Measurements from ENCODE around the gene MCUR1. TPM values are rescaled to one million over a fixed set of nuclear protein-coding genes. Genes with fewer than 3 reads are reported as not detected.
"Not testable (repeated sequence)": the region's sequence is repeated elsewhere in the genome, so short reads cannot be mapped to it uniquely, and the experiment has no call there.

Gene MCUR1
- 10 to 100 TPM; 31.7 to 41.7 (median 32.5) TPM for polyA plus RNA-seq (ENCODE audit: insufficient read depth in 1 of 5, insufficient read length in 5 of 5, low replicate concordance in 1 of 5)
- long read RNA-seq, donor 1, full-length matches to known transcripts = 14 of 14 reads
- long read RNA-seq, donor 1, partial matches to known transcripts = 0 of 14 reads
- long read RNA-seq, donor 1, other reads (novel, unspliced or antisense) = 0 of 14 reads
- long read RNA-seq, donor 2, full-length matches to known transcripts = 7 of 7 reads
- long read RNA-seq, donor 2, partial matches to known transcripts = 0 of 7 reads
- long read RNA-seq, donor 2, other reads (novel, unspliced or antisense) = 0 of 7 reads
- long read RNA-seq, donor 3, full-length matches to known transcripts = 16 of 16 reads
- long read RNA-seq, donor 3, partial matches to known transcripts = 0 of 16 reads
- long read RNA-seq, donor 3, other reads (novel, unspliced or antisense) = 0 of 16 reads
- long read RNA-seq, donor 4, full-length matches to known transcripts = 6 of 6 reads
- long read RNA-seq, donor 4, partial matches to known transcripts = 0 of 6 reads
- long read RNA-seq, donor 4, other reads (novel, unspliced or antisense) = 0 of 6 reads
- long read RNA-seq, donor 5, full-length matches to known transcripts = 16 of 16 reads
- long read RNA-seq, donor 5, partial matches to known transcripts = 0 of 16 reads
- long read RNA-seq, donor 5, other reads (novel, unspliced or antisense) = 0 of 16 reads
- long read RNA-seq, donor 6, full-length matches to known transcripts = 9 of 9 reads
- long read RNA-seq, donor 6, partial matches to known transcripts = 0 of 9 reads
- long read RNA-seq, donor 6, other reads (novel, unspliced or antisense) = 0 of 9 reads
- long read RNA-seq, donor 7, full-length matches to known transcripts = 6 of 6 reads
- long read RNA-seq, donor 7, partial matches to known transcripts = 0 of 6 reads
- long read RNA-seq, donor 7, other reads (novel, unspliced or antisense) = 0 of 6 reads
- long read RNA-seq, donor 8, full-length matches to known transcripts = 3 of 3 reads
- long read RNA-seq, donor 8, partial matches to known transcripts = 0 of 3 reads
- long read RNA-seq, donor 8, other reads (novel, unspliced or antisense) = 0 of 3 reads

DNA sequence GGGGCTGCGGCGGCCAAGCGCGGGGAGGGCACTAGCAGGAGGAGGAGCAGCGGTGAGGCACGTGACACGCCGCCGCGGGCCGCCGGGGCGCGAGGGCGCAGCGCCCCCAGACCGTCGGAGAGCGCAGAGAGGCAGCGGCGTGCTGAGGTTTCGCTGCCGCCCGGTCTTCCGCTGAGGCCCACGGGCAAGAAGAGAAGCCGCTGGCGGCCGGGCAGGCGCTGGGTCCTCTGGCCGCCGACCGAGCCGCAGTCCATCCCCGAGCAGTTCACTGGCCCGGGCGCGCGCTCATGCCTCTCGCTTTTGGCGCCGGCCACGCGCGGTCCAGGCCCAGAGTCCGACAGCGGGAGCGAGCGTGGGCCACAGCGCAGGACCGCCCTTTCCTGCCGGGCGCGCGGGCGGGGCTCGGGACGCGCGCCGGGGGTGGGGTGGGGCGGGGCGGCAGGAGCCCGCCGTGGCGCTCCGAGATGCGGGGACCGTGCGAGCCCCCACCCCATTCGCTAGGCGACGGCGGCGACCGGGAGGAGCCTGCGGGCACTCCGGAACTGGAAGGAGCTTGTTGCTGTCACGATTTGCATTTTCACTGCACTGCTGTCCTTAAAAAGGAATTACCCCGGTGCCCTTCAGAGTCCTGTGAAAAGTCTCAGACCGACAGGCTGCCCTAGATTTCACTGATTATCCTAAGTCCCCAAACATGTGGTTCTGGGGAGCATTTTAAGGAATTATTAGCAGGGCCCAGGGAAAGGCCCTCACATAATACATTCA lies at the start of gene MCUR1:
TSS of gene MCUR1 (minus strand) at position 382 of the 762 bp plus-strand sequence. CDS start at position 254, 128 bp downstream.
- DNase-seq = peak; percentile 85 to 90

GRCh38 chr6:13863699-13864155 lies 49.4 kb upstream of the MCUR1 start:
- DNase-seq = no peak

DNA sequence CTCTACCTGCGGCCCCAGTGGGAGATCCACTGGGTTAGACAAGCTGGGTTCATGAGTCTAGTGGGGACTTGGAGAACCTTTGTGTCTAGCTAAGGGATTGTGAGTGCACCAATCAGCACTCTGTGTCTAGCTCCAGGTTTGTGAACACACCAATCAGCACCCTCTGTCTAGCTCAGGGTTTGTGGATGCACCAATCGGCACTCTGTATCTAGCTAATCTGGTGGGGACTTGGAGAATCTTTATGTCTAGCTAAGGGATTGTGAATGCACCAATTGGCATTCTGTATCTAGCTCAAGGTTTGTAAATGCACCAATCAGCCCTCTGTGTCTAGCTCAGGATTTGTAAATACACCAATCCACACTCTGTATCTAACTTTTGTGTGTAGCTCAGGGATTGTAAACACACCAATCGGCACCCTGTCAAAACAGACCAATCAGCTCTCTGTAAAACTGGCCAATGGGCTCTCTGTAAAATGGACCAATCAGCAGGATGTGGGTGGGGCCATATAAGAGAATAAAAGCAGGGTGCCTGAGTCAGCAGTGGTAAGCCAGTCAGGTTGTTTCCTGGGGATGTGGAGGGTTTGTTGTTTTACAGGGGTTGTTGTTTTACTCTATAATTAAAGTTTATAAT lies 46.3 kb upstream of the MCUR1 start:
- not testable (repeated sequence) for DNase-seq

- DNase-seq = no peak
Measured at GRCh38 chr6:13859871-13860555, 45.7 kb upstream of the MCUR1 start.

DNA sequence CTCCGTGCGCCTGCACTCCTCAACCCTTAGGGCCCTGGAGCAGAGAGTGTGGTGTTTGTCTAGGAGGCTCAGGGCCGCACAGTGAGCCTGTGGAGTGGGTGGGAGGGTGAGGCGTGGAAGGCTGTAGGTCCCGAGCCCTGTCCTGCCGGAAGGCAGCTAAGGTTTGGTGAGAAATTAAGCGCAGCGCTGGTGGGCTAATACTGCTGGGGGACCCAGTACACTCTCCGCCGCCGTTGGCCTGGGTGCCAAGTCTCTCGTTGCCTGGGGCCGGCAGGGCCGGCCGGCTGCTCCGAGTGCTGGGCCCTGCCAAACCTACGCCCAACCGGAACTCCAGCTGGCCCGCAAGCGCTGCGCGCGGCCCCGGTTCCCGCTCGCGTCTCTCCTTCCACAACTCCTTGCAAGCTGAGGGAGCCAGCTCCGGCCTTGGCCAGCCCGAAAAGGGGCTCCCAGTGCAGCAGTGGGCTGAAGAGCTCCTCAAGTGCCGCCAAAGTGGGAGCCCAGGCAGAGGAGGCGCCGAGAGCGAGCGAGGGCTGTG lies 40.4 kb upstream of the MCUR1 start:
- no peak for DNase-seq

DNA sequence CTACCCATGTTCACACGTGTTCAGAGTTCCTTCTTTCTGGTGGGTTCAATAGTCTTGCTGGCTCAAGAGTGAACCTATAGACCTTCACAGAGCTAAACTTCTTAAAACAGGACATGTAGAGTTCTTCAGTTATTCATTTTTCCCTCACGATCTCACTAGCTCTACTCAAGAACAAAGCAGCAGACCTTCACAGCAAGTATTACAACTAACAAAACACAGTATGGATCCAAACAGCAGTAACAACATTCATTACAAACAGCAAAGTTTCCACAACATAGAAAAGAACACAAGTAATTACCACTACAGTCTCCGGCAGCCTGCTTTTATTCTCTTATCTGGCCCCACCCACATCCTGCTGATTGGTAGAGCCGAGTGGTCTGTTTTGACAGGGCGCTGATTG lies 39.5 kb upstream of the MCUR1 start:
- DNase-seq = no peak

GRCh38 chr6:13851803-13852202 lies 37.4 kb upstream of the MCUR1 start:
- no peak for DNase-seq

GRCh38 chr6:13851330-13851729 lies 37.0 kb upstream of the MCUR1 start:
- DNase-seq = no peak

DNA sequence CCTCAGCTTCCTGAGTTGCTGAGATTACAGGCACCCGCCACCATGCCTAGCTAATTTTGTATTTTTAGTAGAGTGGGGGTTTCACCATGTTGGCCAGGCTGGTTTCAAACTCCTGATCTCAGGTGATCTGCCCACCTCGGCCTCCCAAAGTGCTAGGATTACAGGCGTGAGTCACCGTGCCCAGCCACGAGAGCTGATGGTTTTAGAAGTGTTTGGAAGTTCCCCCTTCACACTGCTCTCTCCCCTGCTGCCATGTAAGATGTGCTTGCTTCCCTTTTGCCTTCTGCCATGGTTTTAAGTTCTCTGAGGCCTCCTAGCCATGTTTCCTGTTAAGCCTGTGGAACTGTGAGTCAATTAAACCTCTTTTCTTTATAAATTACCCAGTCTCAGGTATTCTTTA lies 36.3 kb upstream of the MCUR1 start:
- DNase-seq = not testable (repeated sequence)

DNA sequence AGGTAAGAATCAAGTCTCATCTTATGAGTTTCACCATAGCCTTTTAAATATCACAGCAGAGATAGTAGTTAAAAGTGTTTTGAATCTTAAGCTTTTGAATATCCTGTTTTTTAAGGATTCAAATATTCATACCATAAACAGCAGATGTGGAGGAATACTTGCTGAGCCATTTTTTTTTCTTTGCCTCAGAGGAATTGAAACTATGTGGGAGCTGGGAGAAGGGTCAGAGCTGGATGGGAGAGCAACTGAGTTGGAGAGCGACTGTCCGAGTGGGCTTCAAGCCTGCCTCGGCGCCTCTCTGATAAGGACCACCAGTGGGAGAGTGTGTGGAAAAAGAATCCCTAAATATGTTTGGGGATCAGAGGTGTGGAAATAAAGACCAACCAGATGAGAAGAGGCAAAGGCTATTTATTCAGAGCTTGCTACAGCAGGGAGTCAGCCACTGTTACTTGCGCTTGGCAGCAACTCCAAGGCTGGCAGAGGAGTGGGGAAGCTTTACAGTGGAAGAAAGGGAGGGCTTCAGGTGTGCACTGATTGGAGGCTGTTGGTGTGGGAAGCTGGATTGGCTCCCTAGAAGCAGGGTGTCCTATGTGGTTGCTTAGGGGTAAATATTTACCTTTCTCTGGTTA lies 34.3 kb upstream of the MCUR1 start:
- no peak for DNase-seq

GRCh38 chr6:13847326-13848050 lies 33.1 kb upstream of the MCUR1 start:
- DNase-seq = no peak

GRCh38 chr6:13846841-13847240 lies 32.5 kb upstream of the MCUR1 start:
- DNase-seq = no peak

GRCh38 chr6:13841936-13842335 lies 27.6 kb upstream of the MCUR1 start:
- no peak for DNase-seq

- DNase-seq = peak in 1 of 2 donors; percentile 31
Measured at GRCh38 chr6:13838616-13839015, 24.3 kb upstream of the MCUR1 start.

GRCh38 chr6:13836170-13836569 lies 21.8 kb upstream of the MCUR1 start:
- no peak for DNase-seq

- DNase-seq = no peak
Measured at GRCh38 chr6:13834790-13835189, 20.4 kb upstream of the MCUR1 start.

DNA sequence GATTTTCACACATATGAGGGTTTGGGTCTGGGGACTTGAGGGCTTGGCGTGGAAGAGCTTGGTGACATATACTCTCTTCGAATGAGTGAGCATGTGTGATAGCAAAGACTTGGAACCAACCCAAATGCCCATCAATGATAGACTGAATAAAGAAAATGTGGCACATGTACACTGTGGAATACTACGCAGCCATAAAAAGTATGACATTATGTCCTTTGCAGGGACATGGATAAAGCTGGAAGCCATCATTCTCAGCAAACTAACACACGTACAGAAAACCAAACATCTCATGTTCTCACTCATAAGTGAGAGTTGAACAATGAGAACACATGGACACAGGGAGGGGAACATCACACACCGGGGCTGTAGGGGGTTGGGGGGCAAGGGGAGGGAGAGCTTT lies 19.7 kb upstream of the MCUR1 start:
- not testable (repeated sequence) for DNase-seq

- DNase-seq = no peak
Measured at GRCh38 chr6:13832778-13833177, 18.4 kb upstream of the MCUR1 start.

GRCh38 chr6:13831615-13832014 lies 17.3 kb upstream of the MCUR1 start:
- DNase-seq = no peak
